Measurements from ENCODE around the gene BMPER.

Gene BMPER

DNA sequence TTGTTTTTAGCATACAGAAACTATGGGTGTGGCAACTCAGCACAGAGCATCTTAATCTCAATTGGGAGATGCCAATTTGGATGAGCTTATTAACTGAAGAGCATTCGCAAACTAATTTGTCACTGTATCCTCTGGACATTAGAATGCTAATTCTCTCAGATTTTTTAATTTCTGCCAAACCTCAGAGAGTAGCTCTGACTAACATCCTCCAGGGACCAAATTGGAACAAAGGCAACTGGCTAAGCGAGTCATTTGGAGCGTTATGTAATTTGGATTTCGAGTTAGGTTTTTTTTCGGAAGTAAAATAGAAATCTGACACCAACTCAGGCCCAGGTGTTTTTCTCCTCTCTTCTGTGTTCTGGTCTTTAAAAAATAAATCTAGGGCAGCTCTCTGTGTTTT lies 201.9 kb downstream of the BMPER start:
- Histone ChIP-seq H3K27me3 (ENCODE audit: control insufficient read depth, insufficient read depth, low read length, poor library complexity, severe bottlenecking) (no peaks in the 10 kb centered on the region), H3K4me1 (ENCODE audit: control insufficient read depth, insufficient read depth, low read length) (peaks cover 3% of the 10 kb centered on the region), H3K27ac (ENCODE audit: insufficient read depth, low read depth, low read length, poor library complexity, severe bottlenecking) (no peak overlapping the region), H3K4me3 (ENCODE audit: insufficient read depth, low read depth, low read length) (no peak overlapping the region), H3K9me3 (ENCODE audit: control insufficient read depth, low read length) (no peaks in the 10 kb centered on the region), H3K36me3 (ENCODE audit: control insufficient read depth, insufficient read depth, low read length) (no peaks in the 10 kb centered on the region)
- 85 to 92% methylated on average over 5 of the region's 5 CpGs for WGBS, 2 experiments

GRCh38 chr7:34108165-34108564 lies 202.8 kb downstream of the BMPER start:
- H3K36me3 ChIP-seq (ENCODE audit: control insufficient read depth, insufficient read depth, low read length) = no peaks in the 10 kb centered on the region
- WGBS, 2 experiments = 96 to 99% methylated on average over 4 of the region's 4 CpGs
- no peaks in the 10 kb centered on the region for H3K4me1 ChIP-seq (ENCODE audit: control insufficient read depth, insufficient read depth, low read length)
- no peaks in the 10 kb centered on the region for H3K27me3 ChIP-seq (ENCODE audit: control insufficient read depth, insufficient read depth, low read length, poor library complexity, severe bottlenecking)
- H3K9me3 ChIP-seq (ENCODE audit: control insufficient read depth, low read length) = no peaks in the 10 kb centered on the region
- H3K27ac ChIP-seq (ENCODE audit: insufficient read depth, low read depth, low read length, poor library complexity, severe bottlenecking) = no peak overlapping the region
- H3K4me3 ChIP-seq (ENCODE audit: insufficient read depth, low read depth, low read length) = no peak overlapping the region

DNA sequence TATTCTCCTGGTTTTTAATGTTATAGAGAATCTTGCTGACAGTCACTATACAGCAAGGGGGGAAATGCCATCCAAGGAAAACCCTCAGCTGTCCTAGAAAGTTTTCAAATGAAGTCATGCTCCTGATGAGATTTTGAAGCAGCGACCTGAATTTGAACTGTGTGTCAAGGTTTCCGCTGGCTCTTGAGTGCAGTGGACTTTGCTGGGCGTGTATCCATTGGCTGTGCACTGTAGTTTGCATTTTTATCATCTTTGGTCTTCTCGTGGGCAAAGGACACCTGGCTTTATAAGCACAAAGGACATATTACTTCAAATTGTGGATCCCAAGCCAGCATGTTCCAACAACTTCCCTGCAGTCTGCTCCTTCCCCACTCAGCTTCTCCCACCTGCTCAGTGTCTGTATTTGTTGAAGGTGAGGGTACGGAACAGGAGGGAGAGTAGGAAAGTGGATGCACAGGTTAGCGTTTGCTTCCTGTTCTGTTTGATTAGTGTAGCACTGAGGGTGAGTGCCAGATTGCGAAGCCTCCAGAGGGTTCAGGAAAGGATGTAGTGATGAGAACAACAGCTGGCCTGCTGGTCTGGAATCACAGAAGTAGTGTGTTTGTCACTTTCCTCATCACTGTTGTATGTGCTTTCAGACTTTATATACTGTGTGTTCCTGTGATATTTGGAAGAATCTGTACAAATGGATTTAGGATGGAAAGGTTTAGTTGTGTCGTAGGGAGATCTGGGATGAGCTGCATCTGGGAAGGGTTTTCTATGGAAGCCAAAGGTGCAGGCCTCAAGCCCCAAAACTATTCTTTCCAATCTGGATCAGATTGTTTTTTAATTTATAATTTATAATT lies 204.8 kb downstream of the BMPER start:
- Histone ChIP-seq H3K4me3 (ENCODE audit: insufficient read depth, low read depth, low read length) (no peak overlapping the region), H3K27ac (ENCODE audit: insufficient read depth, low read depth, low read length, poor library complexity, severe bottlenecking) (no peak overlapping the region), H3K36me3 (ENCODE audit: control insufficient read depth, insufficient read depth, low read length) (peaks cover under 1% of the 10 kb centered on the region), H3K9me3 (ENCODE audit: control insufficient read depth, low read length) (no peaks in the 10 kb centered on the region), H3K27me3 (ENCODE audit: control insufficient read depth, insufficient read depth, low read length, poor library complexity, severe bottlenecking) (no peaks in the 10 kb centered on the region), H3K4me1 (ENCODE audit: control insufficient read depth, insufficient read depth, low read length) (no peaks in the 10 kb centered on the region)
- 92 to 94% methylated on average over 8 of the region's 8 CpGs for WGBS, 2 experiments

DNA sequence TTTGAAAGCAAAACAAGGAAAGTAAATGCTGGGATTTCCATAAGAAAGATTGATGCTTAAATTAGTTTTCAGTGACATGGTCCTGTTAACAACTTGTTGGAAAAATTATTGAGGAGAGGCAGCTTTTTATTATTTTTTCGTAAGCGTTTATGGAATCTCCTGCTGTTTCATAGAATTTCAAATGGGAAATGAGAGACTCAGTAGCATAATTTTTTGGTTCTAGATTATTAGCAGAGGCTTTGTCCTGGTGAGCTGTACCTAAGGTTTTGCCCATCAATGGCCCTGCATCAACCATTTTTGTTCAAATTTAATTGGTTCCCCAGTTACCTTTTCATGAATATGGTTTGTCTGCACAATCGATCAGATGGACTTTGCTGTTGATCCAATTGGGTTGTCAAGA lies 205.7 kb downstream of the BMPER start:
- H3K4me1 ChIP-seq (ENCODE audit: control insufficient read depth, insufficient read depth, low read length) = no peaks in the 10 kb centered on the region
- H3K4me3 ChIP-seq (ENCODE audit: insufficient read depth, low read depth, low read length) = no peak overlapping the region
- H3K9me3 ChIP-seq (ENCODE audit: control insufficient read depth, low read length) = no peaks in the 10 kb centered on the region
- H3K27me3 ChIP-seq (ENCODE audit: control insufficient read depth, insufficient read depth, low read length, poor library complexity, severe bottlenecking) = no peaks in the 10 kb centered on the region
- H3K27ac ChIP-seq (ENCODE audit: insufficient read depth, low read depth, low read length, poor library complexity, severe bottlenecking) = no peak overlapping the region
- H3K36me3 ChIP-seq (ENCODE audit: control insufficient read depth, insufficient read depth, low read length) = peaks cover 5% of the 10 kb centered on the region
- 94 to 95% methylated on average over 3 of the region's 3 CpGs for WGBS, 2 experiments

DNA sequence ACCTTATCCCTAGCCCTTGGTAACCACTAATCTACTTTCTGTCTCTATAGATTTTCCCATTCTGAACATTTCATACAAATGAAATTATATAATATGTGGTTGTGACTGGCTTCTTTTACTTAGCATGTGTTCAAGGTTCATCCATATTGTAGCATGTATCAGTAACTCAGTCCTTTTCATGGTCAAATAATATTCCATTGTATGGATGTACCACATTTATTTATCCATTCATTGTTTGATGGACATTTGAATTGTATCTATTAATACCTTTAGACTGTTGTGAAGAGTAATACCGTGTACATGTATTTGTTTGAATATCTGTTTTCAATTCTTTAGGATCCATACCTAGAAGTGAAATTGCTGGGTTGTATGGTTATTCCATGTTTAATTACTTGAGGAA lies 210.2 kb downstream of the BMPER start:
- Histone ChIP-seq H3K27ac (ENCODE audit: insufficient read depth, low read depth, low read length, poor library complexity, severe bottlenecking) (no peak overlapping the region), H3K4me1 (ENCODE audit: control insufficient read depth, insufficient read depth, low read length) (no peaks in the 10 kb centered on the region), H3K4me3 (ENCODE audit: insufficient read depth, low read depth, low read length) (no peak overlapping the region), H3K36me3 (ENCODE audit: control insufficient read depth, insufficient read depth, low read length) (peaks cover 5% of the 10 kb centered on the region), H3K27me3 (ENCODE audit: control insufficient read depth, insufficient read depth, low read length, poor library complexity, severe bottlenecking) (no peaks in the 10 kb centered on the region), H3K9me3 (ENCODE audit: control insufficient read depth, low read length) (no peaks in the 10 kb centered on the region)
- WGBS, 2 experiments = 80 to 93% methylated on average over 1 of the region's 1 CpG

- 90 to 91% methylated on average over 1 to 3 of the region's 3 CpGs for WGBS, 2 experiments
- Histone ChIP-seq H3K9me3 (ENCODE audit: control insufficient read depth, low read length) (no peaks in the 10 kb centered on the region), H3K27ac (ENCODE audit: insufficient read depth, low read depth, low read length, poor library complexity, severe bottlenecking) (no peak overlapping the region)
Measured at GRCh38 chr7:34117573-34117972, 212.2 kb downstream of the BMPER start.

DNA sequence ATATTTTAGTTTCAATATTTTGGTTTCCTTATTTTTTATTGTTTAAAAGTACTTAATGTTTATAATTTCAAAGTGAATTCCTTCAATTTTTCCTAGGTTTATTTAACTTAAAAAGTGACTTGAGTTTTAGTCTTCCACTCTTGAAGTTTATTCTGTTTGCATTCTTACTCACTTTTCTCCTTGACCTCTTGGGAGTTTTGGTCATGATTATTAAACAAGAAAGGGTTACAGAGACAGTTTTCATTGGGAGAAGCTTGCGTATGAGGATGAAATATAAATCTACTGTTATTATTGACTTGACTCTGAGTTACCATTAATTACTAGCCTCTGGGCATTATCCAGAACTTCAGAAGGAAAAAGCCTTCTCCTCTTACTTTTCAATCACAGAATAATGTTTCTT lies 216.0 kb downstream of the BMPER start:
- Histone ChIP-seq H3K27ac (ENCODE audit: insufficient read depth, low read depth, low read length, poor library complexity, severe bottlenecking) (no peak overlapping the region), H3K36me3 (ENCODE audit: control insufficient read depth, insufficient read depth, low read length) (no peaks in the 10 kb centered on the region), H3K9me3 (ENCODE audit: control insufficient read depth, low read length) (peaks cover 2% of the 10 kb centered on the region), H3K27me3 (ENCODE audit: control insufficient read depth, insufficient read depth, low read length, poor library complexity, severe bottlenecking) (no peaks in the 10 kb centered on the region), H3K4me3 (ENCODE audit: insufficient read depth, low read depth, low read length) (no peak overlapping the region), H3K4me1 (ENCODE audit: control insufficient read depth, insufficient read depth, low read length) (no peaks in the 10 kb centered on the region)
- WGBS, 2 experiments = 17% methylated on average over 1 of the region's 1 CpG; no CpG with 5 or more reads in 1 of the 2 experiments

More at GRCh38 chr7:34117573-34117972, 212.2 kb downstream of the BMPER start:
- no peak overlapping the region for H3K4me3 ChIP-seq (ENCODE audit: insufficient read depth, low read depth, low read length)
- H3K27me3 ChIP-seq (ENCODE audit: control insufficient read depth, insufficient read depth, low read length, poor library complexity, severe bottlenecking) = no peaks in the 10 kb centered on the region
- H3K4me1 ChIP-seq (ENCODE audit: control insufficient read depth, insufficient read depth, low read length) = no peaks in the 10 kb centered on the region
- peaks cover 5% of the 10 kb centered on the region for H3K36me3 ChIP-seq (ENCODE audit: control insufficient read depth, insufficient read depth, low read length)

- H3K27me3 ChIP-seq (ENCODE audit: control insufficient read depth, insufficient read depth, low read length, poor library complexity, severe bottlenecking) = no peaks in the 10 kb centered on the region
- H3K36me3 ChIP-seq (ENCODE audit: control insufficient read depth, insufficient read depth, low read length) = no peaks in the 10 kb centered on the region
- H3K27ac ChIP-seq (ENCODE audit: insufficient read depth, low read depth, low read length, poor library complexity, severe bottlenecking) = no peak overlapping the region
- WGBS, 2 experiments = 92 to 95% methylated on average over 2 of the region's 2 CpGs
- H3K4me3 ChIP-seq (ENCODE audit: insufficient read depth, low read depth, low read length) = no peak overlapping the region
- H3K9me3 ChIP-seq (ENCODE audit: control insufficient read depth, low read length) = peaks cover 2% of the 10 kb centered on the region
- H3K4me1 ChIP-seq (ENCODE audit: control insufficient read depth, insufficient read depth, low read length) = no peaks in the 10 kb centered on the region
Measured at GRCh38 chr7:34123316-34123715, 218.0 kb downstream of the BMPER start.

DNA sequence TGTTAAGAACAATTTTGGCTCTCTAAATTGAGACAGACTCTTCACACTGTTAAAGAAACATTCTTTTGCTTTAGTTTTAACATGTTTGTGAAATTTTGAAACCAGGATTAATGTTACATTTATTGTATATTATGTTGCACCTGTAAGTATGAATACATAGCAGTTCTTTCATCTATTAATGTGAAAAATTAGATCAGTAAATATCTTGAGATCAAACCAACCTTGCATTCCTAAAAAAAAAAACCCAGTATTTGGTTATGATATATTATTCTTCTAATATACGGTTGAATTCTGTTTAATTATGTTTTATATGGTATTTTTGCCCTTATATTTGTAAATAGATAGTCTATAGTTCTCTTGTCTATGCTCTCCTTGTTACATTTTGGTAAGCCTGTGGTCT lies 219.4 kb downstream of the BMPER start:
- no CpG with 5 or more reads among the region's 1 CpG for WGBS, 2 experiments
- no peak overlapping the region for H3K27ac ChIP-seq (ENCODE audit: insufficient read depth, low read depth, low read length, poor library complexity, severe bottlenecking)
- no peaks in the 10 kb centered on the region for H3K27me3 ChIP-seq (ENCODE audit: control insufficient read depth, insufficient read depth, low read length, poor library complexity, severe bottlenecking)
- no peaks in the 10 kb centered on the region for H3K4me1 ChIP-seq (ENCODE audit: control insufficient read depth, insufficient read depth, low read length)
- H3K4me3 ChIP-seq (ENCODE audit: insufficient read depth, low read depth, low read length) = no peak overlapping the region
- H3K36me3 ChIP-seq (ENCODE audit: control insufficient read depth, insufficient read depth, low read length) = no peaks in the 10 kb centered on the region
- peaks cover 2% of the 10 kb centered on the region for H3K9me3 ChIP-seq (ENCODE audit: control insufficient read depth, low read length)

GRCh38 chr7:34128762-34129161 lies 223.4 kb downstream of the BMPER start:
- 98% methylated on average over 5 of the region's 5 CpGs for WGBS, 2 experiments
- H3K27me3 ChIP-seq (ENCODE audit: control insufficient read depth, insufficient read depth, low read length, poor library complexity, severe bottlenecking) = no peaks in the 10 kb centered on the region
- H3K9me3 ChIP-seq (ENCODE audit: control insufficient read depth, low read length) = no peaks in the 10 kb centered on the region
- H3K36me3 ChIP-seq (ENCODE audit: control insufficient read depth, insufficient read depth, low read length) = no peaks in the 10 kb centered on the region
- no peaks in the 10 kb centered on the region for H3K4me1 ChIP-seq (ENCODE audit: control insufficient read depth, insufficient read depth, low read length)
- no peak overlapping the region for H3K27ac ChIP-seq (ENCODE audit: insufficient read depth, low read depth, low read length, poor library complexity, severe bottlenecking)
- H3K4me3 ChIP-seq (ENCODE audit: insufficient read depth, low read depth, low read length) = no peak overlapping the region
